ENCODE measurements around the gene NSMCE4A. TPM values are rescaled to one million over a fixed set of nuclear protein-coding genes. Genes with fewer than 3 reads are reported as not detected.

Gene NSMCE4A
- total RNA-seq, 1 donor = 30.2 TPM

DNA sequence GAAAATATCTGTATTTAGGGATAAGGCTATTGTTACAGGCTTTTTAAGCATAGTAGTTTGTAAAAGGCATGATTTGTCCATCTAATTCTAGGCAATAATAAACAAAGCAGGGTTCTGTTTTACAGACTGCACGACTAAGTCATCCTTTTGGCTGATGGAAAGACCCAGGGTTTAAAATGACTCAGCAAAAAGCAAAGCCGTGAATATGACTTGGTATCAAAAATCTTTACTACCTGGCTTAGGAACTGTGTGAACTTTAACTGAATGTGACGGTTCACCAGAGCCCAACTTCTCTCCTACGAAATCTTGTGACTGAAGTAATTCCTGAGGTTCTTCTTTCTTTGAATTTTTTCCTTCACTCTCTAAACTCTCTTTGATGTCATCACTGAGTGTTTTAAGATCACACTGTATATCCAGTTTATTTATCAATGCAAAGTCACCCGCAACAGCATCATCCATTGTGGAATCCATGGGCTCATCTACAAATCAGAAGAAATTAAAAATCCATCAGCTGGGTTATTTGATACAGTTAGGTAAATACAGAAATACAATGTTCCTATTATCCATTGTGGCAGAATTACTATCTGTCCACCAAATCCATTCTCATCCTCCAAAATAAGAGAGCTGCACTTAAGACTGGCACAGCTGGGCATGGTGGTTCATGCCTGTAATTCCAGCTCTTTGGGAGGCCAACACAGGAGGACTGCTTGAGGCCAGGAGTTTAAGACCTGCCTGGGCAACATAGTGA lies 64.2 kb downstream of the NSMCE4A start:
- H3K4me3 ChIP-seq (ENCODE audit: low read depth, low read length) = no peak overlapping the region
- peak; percentile 79 for DNase-seq (ENCODE audit: low read depth)
- TF ChIP-seq, protein P1, sequence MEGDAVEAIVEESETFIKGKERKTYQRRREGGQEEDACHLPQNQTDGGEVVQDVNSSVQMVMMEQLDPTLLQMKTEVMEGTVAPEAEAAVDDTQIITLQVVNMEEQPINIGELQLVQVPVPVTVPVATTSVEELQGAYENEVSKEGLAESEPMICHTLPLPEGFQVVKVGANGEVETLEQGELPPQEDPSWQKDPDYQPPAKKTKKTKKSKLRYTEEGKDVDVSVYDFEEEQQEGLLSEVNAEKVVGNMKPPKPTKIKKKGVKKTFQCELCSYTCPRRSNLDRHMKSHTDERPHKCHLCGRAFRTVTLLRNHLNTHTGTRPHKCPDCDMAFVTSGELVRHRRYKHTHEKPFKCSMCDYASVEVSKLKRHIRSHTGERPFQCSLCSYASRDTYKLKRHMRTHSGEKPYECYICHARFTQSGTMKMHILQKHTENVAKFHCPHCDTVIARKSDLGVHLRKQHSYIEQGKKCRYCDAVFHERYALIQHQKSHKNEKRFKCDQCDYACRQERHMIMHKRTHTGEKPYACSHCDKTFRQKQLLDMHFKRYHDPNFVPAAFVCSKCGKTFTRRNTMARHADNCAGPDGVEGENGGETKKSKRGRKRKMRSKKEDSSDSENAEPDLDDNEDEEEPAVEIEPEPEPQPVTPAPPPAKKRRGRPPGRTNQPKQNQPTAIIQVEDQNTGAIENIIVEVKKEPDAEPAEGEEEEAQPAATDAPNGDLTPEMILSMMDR (IDR thresholded peaks at IDR 0.05; ENCODE audit: insufficient read depth, low read depth, low read length) = no peak

Small RNAs within 50 kb of the gene (small RNA-seq; reads per million reads assigned to genes)
- gene RF02219 = not detected

Other genes starting within 250 kb of the NSMCE4A start
- 18.4 and 33.2 TPM in 2 replicates for gene ATE1, start 47.2 kb downstream of the NSMCE4A start, total RNA-seq
- gene TACC2, start 13.9 kb upstream of the NSMCE4A start, total RNA-seq = 5.6 and 9.3 TPM in 2 replicates